Right forelimb (tissue), 1 donor: Measurements from ENCODE around the gene BBS1.

ENCODE experiments used
- DNase-seq: peaks from one replicate; pipeline ENCODE4 v3.0.0-alpha.2; 2018

The BBS1 gene

DNA sequence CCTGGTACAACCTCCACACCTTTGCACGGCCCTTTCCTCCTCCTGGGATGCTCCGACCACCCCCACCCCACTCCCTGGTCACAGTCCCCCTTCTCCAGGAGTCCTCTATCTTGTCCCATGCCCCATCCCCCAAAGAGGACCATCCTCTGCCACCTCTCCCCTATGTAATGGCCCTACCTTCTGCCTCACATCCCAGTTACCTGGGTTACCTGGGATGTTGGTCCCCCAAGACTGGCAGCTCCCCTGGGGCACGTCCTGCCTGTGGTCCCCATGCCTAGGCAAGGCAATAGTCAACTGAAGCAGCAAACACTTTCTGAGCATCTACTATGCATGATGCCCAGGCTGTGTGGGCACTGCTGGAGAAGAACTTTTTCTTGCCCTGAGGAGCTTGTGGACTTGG is 45.0 kb downstream of the BBS1 start:
- DNase-seq: no peak

GRCh38 chr11:66556086-66556485 is 45.7 kb downstream of the BBS1 start:
- no peak for DNase-seq

DNA sequence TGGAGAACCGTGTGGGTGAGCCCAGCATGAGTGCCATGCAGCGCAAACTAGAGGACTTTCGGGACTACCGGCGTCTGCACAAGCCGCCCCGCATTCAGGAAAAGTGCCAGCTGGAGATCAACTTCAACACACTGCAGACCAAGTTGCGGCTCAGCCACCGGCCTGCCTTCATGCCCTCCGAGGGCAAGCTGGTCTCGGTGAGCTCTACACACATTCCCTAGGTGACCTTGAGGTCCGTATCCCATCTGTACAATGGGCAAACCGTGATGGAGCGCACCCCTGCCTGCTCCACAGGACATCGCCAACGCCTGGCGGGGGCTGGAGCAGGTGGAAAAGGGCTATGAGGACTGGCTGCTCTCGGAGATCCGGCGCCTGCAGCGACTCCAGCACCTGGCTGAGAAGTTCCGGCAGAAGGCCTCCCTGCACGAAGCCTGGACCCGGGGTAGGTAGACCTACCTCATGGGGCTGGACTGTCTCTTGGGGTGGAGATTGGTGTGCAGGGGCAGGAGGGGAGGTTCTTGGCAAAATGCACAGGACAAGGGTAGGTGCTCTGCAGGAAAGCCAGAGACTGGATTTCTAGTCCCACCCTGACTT is 47.4 kb downstream of the BBS1 start:
- no peak for DNase-seq

- DNase-seq: no peak
Measured at GRCh38 chr11:66559142-66559865, 48.9 kb downstream of the BBS1 start.

DNA sequence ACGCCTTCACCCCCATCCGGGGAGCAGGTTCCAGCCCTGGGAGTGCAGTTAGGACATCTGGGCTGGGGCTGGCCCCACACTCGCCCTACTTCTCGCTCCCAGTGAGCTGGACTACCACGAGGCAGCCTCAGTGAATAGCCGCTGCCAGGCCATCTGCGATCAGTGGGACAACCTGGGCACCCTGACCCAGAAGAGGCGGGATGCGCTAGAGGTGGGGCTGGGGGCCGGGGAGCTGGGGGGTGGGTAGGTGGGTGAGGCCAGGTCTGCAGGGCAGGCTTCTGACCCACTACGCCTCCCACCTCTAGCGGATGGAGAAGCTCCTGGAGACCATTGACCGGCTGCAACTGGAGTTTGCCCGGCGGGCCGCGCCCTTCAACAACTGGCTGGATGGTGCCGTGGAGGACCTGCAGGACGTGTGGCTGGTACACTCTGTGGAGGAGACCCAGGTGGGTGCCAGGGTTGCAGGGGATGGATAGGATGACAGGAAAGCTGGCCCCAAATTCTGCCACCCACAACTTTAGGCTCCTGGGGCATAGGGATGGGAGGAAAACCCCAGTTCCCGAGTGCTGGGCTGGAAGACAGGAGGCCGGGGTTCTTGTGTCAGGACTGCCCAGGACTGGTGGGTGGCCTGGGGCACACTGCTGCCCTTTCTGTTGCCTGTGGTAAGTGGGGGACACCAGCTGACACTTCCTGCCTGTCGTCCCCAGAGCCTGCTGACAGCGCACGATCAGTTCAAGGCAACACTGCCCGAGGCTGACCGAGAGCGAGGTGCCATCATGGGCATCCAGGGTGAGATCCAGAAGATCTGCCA is 49.6 kb downstream of the BBS1 start:
- no peak for DNase-seq

GRCh38 chr11:66561178-66561974 is 50.9 kb downstream of the BBS1 start:
- DNase-seq: no peak

DNA sequence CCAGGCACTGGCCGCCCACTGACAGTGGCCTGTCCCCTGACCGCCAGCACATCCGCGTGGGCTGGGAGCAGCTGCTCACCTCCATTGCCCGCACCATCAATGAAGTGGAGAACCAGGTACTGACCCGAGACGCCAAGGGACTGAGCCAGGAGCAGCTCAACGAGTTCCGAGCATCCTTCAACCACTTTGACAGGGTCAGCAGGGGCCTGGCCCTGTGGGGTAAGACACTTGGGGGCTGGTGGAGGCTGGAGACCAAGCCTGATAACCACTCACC is 51.5 kb downstream of the BBS1 start:
- no peak for DNase-seq

DNA sequence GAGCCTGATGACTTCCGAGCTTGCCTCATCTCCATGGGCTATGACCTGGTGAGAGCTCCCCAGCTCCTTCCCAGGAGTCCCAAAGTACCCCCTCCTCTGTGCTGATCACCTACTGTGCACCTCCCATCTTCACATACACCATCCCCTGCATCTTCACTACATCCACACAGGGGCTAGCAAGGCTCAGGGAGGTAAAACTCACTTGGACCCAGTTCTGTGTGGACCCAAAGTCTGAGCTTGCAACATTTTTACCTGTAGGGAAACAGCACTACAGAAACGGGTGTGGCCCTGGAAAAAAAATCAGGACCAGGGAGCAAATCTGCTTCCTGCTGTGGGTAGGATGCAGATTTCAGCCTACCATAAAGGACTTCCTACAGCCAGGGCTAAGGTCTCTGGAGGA is 51.8 kb downstream of the BBS1 start:
- DNase-seq: no peak

GRCh38 chr11:66562907-66563583 is 52.6 kb downstream of the BBS1 start:
- DNase-seq: no peak

- DNase-seq: no peak
Measured at GRCh38 chr11:66563832-66564231, 53.4 kb downstream of the BBS1 start.

GRCh38 chr11:66564538-66564937 is 54.1 kb downstream of the BBS1 start:
- DNase-seq: no peak

DNA sequence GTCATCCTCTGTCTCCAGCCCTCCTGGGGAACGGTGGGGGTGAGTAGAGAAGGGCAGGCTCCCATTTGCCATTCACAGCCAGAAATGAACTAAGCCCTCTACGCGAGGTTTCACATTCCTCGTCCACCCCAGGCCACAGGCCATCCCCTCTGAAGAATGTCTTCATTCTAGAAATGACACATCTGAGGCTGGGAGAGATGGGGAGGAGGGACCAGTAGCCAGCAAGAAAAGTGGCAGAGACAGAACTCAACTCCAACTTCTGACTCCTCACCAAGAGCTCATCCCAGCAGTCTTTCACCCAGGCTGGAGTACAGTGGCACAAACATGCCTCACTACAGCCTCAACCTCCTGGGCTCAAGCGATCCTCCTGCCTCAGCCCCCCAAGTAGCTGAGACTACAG is 54.5 kb downstream of the BBS1 start:
- no peak for DNase-seq

- no peak for DNase-seq
Measured at GRCh38 chr11:66566221-66566620, 55.8 kb downstream of the BBS1 start.

DNA sequence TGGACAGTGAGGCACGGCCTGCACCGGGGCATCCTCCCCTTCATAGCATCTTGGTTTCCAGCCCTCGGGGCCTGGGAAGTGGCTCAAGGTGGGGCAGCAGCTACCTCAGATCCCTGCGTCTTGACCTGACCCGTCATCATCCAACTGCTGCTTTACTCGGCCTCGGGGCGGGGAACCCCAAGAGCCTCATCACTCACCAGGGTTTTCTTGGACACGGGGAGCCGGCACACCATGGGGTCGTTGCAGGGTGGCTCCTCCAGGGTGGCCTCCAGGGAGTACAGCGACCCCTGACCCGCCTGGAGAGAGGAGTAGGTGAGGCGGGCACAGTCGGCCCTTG is 57.3 kb downstream of the BBS1 start:
- DNase-seq: no peak

DNA sequence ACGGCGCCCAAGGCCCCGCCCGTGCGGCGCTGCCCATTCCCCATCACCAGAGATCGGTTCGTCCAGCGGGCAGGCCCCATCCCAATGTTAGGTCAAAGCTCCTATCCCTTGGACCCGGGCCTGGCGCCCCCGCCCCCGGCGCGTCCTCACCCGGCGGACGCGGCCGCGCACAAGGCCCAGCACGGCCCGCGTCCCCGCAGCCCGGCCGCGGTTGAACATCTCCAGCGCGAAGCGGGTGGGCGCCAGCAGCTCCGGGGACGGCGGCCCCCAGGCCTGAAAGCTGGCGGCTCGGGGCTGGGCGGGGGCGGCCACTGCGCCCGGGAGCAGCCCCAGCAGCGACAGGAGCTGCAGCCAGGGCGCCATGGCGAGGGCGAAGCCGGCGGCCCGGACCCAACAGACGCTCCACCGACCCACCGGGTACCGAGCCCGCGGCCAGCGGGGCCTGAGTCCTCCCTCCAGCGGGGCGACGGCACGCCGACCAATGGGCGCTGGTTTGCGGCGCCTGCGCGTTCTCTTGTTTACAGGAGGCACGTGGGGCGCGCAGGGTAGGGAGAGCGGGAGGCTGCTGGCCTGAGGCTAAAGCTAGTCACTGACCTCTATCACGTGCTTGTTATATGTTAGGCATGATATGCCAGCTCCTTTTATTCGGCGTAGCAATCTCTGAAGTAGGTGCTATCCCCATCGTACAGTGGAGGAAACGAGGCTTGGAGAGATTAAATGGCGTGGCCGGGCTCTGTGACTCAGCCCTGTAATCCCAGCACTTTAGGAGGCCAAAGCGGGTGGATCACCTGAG is 57.9 kb downstream of the BBS1 start, which contains the start of gene CTSF:
Gene CTSF (minus strand): TSS at position 483 of the 793 bp plus-strand sequence. CDS start 120 bp downstream, at position 363.
- peak; percentile 85 for DNase-seq

DNA sequence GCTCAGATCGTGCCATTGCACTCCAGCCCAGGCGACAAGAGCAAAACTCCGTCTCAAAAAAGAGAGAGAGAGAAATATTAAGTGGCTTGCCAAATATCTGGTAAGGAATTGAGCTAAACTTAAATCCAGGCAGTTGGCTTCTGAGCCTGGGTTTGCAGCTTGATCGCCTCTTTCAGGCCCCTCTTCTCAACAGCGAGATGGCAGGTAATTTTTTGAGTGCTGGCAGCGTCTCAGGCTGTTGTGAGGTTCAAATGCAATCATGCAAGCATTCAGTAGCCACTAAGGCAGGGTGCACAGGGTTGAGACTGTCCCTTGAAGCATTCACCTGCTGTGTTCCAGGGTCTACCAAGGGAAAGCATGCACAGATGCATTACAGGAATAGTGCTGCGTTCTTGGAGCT is 58.6 kb downstream of the BBS1 start:
- no peak for DNase-seq

- no peak for DNase-seq
Measured at GRCh38 chr11:66570079-66570849, 59.8 kb downstream of the BBS1 start.

DNA sequence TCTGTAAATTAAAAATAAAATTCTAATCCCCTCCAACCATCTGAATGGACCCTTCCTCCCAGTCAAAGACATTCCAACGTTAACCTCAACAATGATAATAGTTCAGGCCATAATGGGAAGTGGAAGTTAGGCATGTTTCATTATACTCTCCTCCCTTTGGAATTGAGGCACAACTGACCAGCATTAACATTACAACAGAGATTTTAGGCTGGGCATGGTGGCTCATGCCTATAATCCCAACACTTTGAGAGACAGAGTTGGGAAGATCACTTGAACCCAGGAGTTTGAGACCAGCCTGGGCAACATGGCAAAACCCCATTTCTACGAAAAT is 60.4 kb downstream of the BBS1 start:
- DNase-seq: no peak

DNA sequence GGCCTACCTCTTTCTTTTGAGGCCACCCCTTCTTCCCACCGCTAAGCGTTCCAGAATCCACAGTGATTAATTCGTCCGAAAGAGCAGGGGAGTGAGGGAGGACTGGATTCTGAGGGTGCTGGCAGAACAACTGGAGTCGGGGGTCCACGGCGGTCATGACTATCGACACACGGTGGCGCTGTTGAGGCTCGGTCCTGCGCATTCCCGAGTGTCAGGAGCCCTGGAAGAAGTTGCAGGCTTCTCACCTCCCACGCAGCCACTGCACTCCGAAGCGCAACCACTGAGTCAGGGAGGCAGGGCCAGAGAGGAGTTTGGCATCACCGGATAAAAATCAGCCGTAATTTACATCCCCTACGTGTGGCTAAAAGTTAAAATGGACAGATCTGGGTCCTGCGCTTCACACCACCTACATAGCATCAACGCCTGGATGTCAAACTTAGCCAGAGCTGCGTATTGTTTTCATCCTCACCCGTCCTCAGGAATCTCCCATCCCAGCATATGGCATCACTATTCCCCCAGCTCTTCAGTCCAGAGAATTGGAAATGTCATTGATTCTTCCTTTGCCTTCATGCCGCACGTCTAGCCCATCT is 68.7 kb downstream of the BBS1 start:
- peak; percentile 87 for DNase-seq

DNA sequence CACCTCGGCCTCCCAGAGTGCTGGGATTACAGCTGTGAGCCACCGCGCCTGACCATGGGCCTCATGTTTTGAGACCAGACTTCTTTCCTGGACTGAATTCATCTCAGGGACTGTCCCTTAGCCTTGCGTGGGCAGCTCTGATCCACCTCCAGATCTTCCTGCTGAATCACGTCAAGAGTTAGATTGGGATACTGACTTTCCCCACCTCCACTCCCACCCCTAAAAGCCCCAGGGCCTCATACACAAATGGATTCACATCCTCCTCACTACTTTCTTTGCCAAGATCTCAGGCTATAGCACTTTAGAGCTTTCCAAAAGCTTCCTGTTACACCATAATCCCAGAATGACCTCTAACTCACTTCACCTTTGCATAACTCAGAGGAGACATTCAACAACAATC is 70.4 kb downstream of the BBS1 start:
- no peak for DNase-seq

DNA sequence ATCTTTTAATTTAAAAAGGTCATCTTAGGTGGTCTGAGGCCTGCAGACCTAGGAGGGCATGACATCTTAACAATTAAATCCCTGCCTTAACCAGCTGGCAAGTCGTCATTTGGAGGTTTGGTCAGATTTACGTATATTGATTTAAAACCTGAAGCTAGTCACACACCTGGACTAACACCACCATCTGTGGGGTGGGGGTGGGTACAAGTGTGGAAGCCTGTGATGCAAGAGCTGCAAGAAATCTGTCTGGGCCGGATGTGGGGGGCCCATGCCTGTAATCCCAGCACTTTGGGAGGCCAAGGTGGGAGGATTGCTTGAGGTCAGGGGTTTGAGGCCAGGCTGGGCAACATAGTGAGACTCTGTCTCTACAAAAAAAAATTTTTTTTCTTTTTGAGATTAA is 70.8 kb downstream of the BBS1 start:
- no peak for DNase-seq
